ENCODE data around the gene FOXP1. TPM values are rescaled to one million over a fixed set of nuclear protein-coding genes. Genes with fewer than 3 reads are reported as not detected.
"Not testable (repeated sequence)": the region's sequence is repeated elsewhere in the genome, so short reads cannot be mapped to it uniquely, and the experiment has no call there.

Gene FOXP1
- total and polyA plus RNA-seq, 8 donors: 95.1 to 143 (median 123) TPM

GRCh38 chr3:71025516-71025915 is 558.0 kb downstream of the FOXP1 start:
- ATAC-seq: no peak
- Histone ChIP-seq H3K9me3 (no peaks in the 10 kb centered on the region), H3K4me1 (peaks cover 4 to 46% of the 10 kb centered on the region in 2 donors), H3K36me3 (peaks cover 0 to 11% of the 10 kb centered on the region in 2 donors), H3K27me3 (no peaks in the 10 kb centered on the region), H3K27ac (peak overlapping the region in 1 of 2 donors; percentile 35), H3K4me3 (no peak overlapping the region)
- intact Hi-C loops (cut with DNase I): no loop called here
- no peak for DNase-seq
- no peak for TF ChIP-seq CTCF (IDR thresholded peaks at IDR 0.05)

- intact Hi-C loops (cut with DNase I): no loop called here
- H3K4me1 ChIP-seq: peaks cover 4 to 49% of the 10 kb centered on the region in 2 donors
- H3K36me3 ChIP-seq: peaks cover 0 to 11% of the 10 kb centered on the region in 2 donors
- H3K4me3 ChIP-seq: no peak overlapping the region
- DNase-seq (no peak), ATAC-seq (no peak)
- H3K27ac ChIP-seq: peak overlapping the region in 1 of 2 donors; percentile 35
- H3K27me3 ChIP-seq: no peaks in the 10 kb centered on the region
- TF ChIP-seq CTCF (IDR thresholded peaks at IDR 0.05): no peak
- H3K9me3 ChIP-seq: no peaks in the 10 kb centered on the region
Measured at GRCh38 chr3:71025010-71025409, 558.5 kb downstream of the FOXP1 start.

GRCh38 chr3:71022551-71023335 is 560.8 kb downstream of the FOXP1 start:
- Histone ChIP-seq H3K36me3 (peaks cover 0 to 18% of the 10 kb centered on the region in 2 donors), H3K4me3 (no peak overlapping the region), H3K9me3 (no peaks in the 10 kb centered on the region), H3K27ac (no peak overlapping the region), H3K27me3 (no peaks in the 10 kb centered on the region), H3K4me1 (peaks cover 4 to 49% of the 10 kb centered on the region in 2 donors)
- intact Hi-C loops (cut with DNase I): no loop called here
- DNase-seq: no peak
- no peak for ATAC-seq
- no peak for TF ChIP-seq CTCF (IDR thresholded peaks at IDR 0.05)

GRCh38 chr3:71018799-71019198 is 564.7 kb downstream of the FOXP1 start:
- intact Hi-C loops (cut with DNase I): no loop called here
- Histone ChIP-seq H3K4me1 (peaks cover 0 to 23% of the 10 kb centered on the region in 2 donors), H3K9me3 (peaks cover 0 to 1% of the 10 kb centered on the region in 2 donors), H3K4me3 (no peak overlapping the region), H3K36me3 (peaks cover 0 to 33% of the 10 kb centered on the region in 2 donors), H3K27me3 (no peaks in the 10 kb centered on the region), H3K27ac (no peak overlapping the region)
- no peak for ATAC-seq
- DNase-seq: no peak
- no peak for TF ChIP-seq CTCF (IDR thresholded peaks at IDR 0.05)

- Histone ChIP-seq H3K36me3 (peaks cover 0 to 27% of the 10 kb centered on the region in 2 donors), H3K27me3 (no peaks in the 10 kb centered on the region), H3K9me3 (peaks cover 0 to 1% of the 10 kb centered on the region in 2 donors), H3K4me1 (peaks cover 4 to 26% of the 10 kb centered on the region in 2 donors), H3K27ac (peak overlapping the region; percentile 8 to 39), H3K4me3 (no peak overlapping the region)
- intact Hi-C loops (cut with DNase I): no loop called here
- DNase-seq (no peak), ATAC-seq (peak; percentile 60)
- TF ChIP-seq CTCF (IDR thresholded peaks at IDR 0.05): no peak
Measured at GRCh38 chr3:71016178-71016845, 567.2 kb downstream of the FOXP1 start.

- intact Hi-C loops (cut with DNase I); H3K9me3 ChIP-seq; H3K27ac ChIP-seq; H3K27me3 ChIP-seq; DNase-seq; H3K4me3 ChIP-seq; ATAC-seq: not testable (repeated sequence)
- Histone ChIP-seq H3K36me3 (peaks cover 0 to 27% of the 10 kb centered on the region in 2 donors), H3K4me1 (peaks cover 5 to 35% of the 10 kb centered on the region in 2 donors)
Measured at GRCh38 chr3:71014616-71015015, 568.9 kb downstream of the FOXP1 start.
